Ovary (tissue), 9 donors: ENCODE measurements around the gene CILP2. TPM values are rescaled to one million over a fixed set of nuclear protein-coding genes. Genes with fewer than 3 reads are reported as not detected.

ENCODE experiments used
- DNase-seq, 5 donors: peaks; one replicate each; pipeline ENCODE4 v3.0.0-alpha.2; 2019 to 2020
- H3K27ac ChIP-seq, 2 donors: fragments of 200-600 bp; one replicate each; pipeline versions ENCODE4 v1.5.1 to v1.8.0; 2019 to 2022
- H3K27me3 ChIP-seq: fragments of 200-600 bp; one replicate; pipeline ENCODE4 v1.8.0; 2022
- H3K36me3 ChIP-seq: fragments of 200-600 bp; sonication (generic); one replicate; pipeline ENCODE4 v1.5.1; 2019
- H3K4me1 ChIP-seq: one replicate; pipeline ENCODE4 v1.8.1; 2013; ENCODE audit warnings: mild to moderate bottlenecking, moderate library complexity; ENCODE audit not compliant: insufficient read depth
- H3K4me3 ChIP-seq: fragments of 200-600 bp; sonication (generic); one replicate; pipeline ENCODE4 v1.5.1; 2017
- H3K9me3 ChIP-seq, 2 donors: fragments of 200-600 bp in 1 of 2; sonication (generic) in 1 of 2; one replicate each; pipeline versions ENCODE4 v1.5.1 to v1.8.1; 2013 to 2019; ENCODE audit warnings: mild to moderate bottlenecking in 1 of 2, moderate library complexity in 1 of 2
- CTCF ChIP-seq, 3 donors: fragments of 450-650 bp in 2 of 3; fragments of 200-600 bp in 1 of 3; IDR thresholded peaks; one replicate each; pipeline versions ENCODE4 v1.5.1 to v1.8.0; 2016 to 2022; ENCODE audit warnings: antibody characterized with exemption in 3 of 3, mild to moderate bottlenecking in 1 of 3
- EP300 ChIP-seq: sonication (generic); formaldehyde crosslinking; IDR thresholded peaks from one replicate; pipeline ENCODE4 v1.6.1; 2017; ENCODE audit warnings: antibody characterized with exemption
- POLR2A ChIP-seq: fragments of 450-650 bp; IDR thresholded peaks from one replicate; pipeline ENCODE4 v1.6.1; 2017; ENCODE audit warnings: antibody characterized with exemption, mild to moderate bottlenecking, moderate library complexity
- WGBS, 3 donors: extraction: QIAGEN DNeasy Blood & Tissue Kit in 1 of 3; methylation state at CpG; one replicate each; pipeline versions ENCODE4 v1.1.5 to v1.1.7; 2013 to 2017; 5-methylcytosine and 5-hydroxymethylcytosine counted together
- intact Hi-C, 4 donors: fragments of 100-400 bp; cut with DNase I; formaldehyde crosslinking; loops; one replicate each; pipeline versions ENCODE4 v1.11.0 to v1.15.1; 2022 to 2023
- polyA plus RNA-seq, 2 donors: library from polyadenylated mRNA; stranded (reverse); fragments of 200-250 nt in 1 of 2; fragments of 350-450 nt in 1 of 2; fragmentation: Illumina TruSeq in 1 of 2; extraction: RNeasy Lipid Tissue Mini Kit (QIAGEN cat#74804) in 1 of 2; gene quantifications; one replicate each; pipeline ENCODE4 v1.2.3, GENCODE V29; 2013 to 2014
- total RNA-seq, 7 donors: library from RNA; depleted of rRNA in 2 of 7; stranded (reverse); fragments of >200 nt in 2 of 7; fragmentation: NEBNext Ultra II Directional in 3 of 7; extraction: Animal tissue kit (Norgen Biotek cat#: 25700) in 3 of 7; gene quantifications; one replicate each; pipeline versions ENCODE4 v1.1.0 to v1.2.4, GENCODE V29; 2016 to 2023
- donor health status: DM: no; HTN: no; CAD: no; lungs with moderate emphysema.
- donor health status: DM: no; HTN: no; CAD: no.
- donor health status: Bipolar disorder and iron deficiency.
- donor health status: DM: yes; HTN: yes; CAD: no.
- donor health status: DM: no; HTN: no; CAD: no.
- donor health status: DM: yes; HTN: yes; CAD: no.

Gene CILP2
- total and polyA plus RNA-seq, 9 donors, result 0.28 to 9.7 (median 1.0) TPM

DNA sequence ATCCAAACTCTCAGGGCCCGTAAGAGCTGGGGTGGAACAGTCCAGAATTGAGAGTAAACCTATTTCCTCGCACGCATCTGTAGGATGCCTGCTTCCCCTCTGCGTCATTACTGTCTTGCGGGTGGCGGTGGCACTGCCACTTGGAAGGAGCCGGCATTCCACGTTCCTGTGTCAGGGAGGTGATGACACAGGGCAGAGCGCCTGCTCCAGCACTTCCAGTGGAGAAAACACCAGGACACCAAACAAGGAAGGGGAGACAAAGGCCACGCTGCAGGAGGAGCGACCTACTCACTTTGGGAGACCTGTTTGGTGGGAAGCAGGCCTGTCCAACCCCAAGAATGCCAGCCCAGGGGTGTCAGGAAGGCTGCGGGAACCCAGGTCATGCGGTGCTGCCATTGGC, 43.3 kb downstream of the CILP2 start:
- 93 to 94% (median 94%) methylated on average over 13 of the region's 13 CpGs for WGBS, 3 donors
- H3K4me3 ChIP-seq, result no peak overlapping the region
- DNase-seq, result no peak
- H3K9me3 ChIP-seq, result no peaks in the 10 kb centered on the region
- no peak for TF ChIP-seq POLR2A
- no peak for TF ChIP-seq CTCF (IDR thresholded peaks at IDR 0.05)
- no peak for TF ChIP-seq EP300
- H3K27me3 ChIP-seq, result no peaks in the 10 kb centered on the region
- no peaks in the 10 kb centered on the region for H3K4me1 ChIP-seq
- no peaks in the 10 kb centered on the region for H3K36me3 ChIP-seq
- H3K27ac ChIP-seq, result no peak overlapping the region
- intact Hi-C loops, result no loop called here

GRCh38 chr19:19582471-19582870, 44.4 kb downstream of the CILP2 start:
- 91 to 98% (median 96%) methylated on average over 6 of the region's 6 CpGs for WGBS, 3 donors
- Histone ChIP-seq H3K36me3 (no peaks in the 10 kb centered on the region), H3K4me3 (no peak overlapping the region), H3K9me3 (no peaks in the 10 kb centered on the region), H3K4me1 (no peaks in the 10 kb centered on the region), H3K27ac (no peak overlapping the region), H3K27me3 (no peaks in the 10 kb centered on the region)
- no peak for DNase-seq
- no peak for TF ChIP-seq CTCF (IDR thresholded peaks at IDR 0.05)
- no peak for TF ChIP-seq EP300
- no peak for TF ChIP-seq POLR2A
- intact Hi-C loops, result no loop called here

DNA sequence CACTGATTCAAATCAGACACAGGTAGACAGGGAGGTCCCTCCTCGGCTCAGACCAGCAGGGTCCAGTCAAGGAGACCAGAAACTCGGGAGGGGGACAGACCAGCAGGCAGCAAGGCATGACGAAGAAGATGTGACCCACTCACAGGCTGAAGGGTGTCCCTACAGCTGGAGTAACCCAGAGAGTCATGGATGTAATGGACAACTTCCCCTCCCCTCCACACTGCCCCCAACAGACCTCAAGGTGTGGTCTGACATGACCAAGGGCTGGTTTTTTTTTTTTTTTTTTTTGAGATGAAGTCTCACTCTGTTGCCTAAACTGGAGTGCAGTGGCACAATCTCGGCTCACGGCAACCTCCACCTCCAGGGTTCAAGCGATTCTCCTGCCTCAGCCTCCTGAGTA, 46.3 kb downstream of the CILP2 start:
- no peaks in the 10 kb centered on the region for H3K36me3 ChIP-seq
- no peaks in the 10 kb centered on the region for H3K4me1 ChIP-seq
- no peaks in the 10 kb centered on the region for H3K9me3 ChIP-seq
- TF ChIP-seq CTCF (IDR thresholded peaks at IDR 0.05), result no peak
- no peak for TF ChIP-seq EP300
- no peak for TF ChIP-seq POLR2A
- no peak overlapping the region for H3K27ac ChIP-seq
- H3K4me3 ChIP-seq, result no peak overlapping the region
- H3K27me3 ChIP-seq, result no peaks in the 10 kb centered on the region
- DNase-seq, result no peak
- 92 to 94% (median 94%) methylated on average over 6 of the region's 6 CpGs for WGBS, 3 donors
- intact Hi-C loops, result no loop called here

DNA sequence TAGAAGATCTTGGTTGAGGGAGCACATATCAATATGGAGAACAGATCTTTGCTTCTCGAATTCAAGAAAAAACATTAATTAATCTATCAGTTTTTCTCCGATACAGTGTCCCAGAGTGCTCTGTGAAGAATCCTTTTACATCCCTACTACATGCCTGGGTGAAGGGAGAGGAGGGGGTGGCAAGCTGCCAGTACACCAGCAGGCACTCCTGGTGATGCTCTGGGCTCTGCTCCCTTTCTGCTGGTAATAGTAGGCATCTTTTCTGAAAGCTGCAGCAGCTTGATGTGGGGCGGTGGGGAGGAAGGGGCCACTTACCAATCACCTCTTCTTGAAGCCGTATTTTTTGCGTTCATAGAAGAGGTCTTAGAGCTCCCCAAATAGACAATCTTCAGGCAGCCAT, 49.7 kb downstream of the CILP2 start:
- WGBS, 3 donors, result 95% methylated on average over 5 of the region's 5 CpGs
- no peak for TF ChIP-seq CTCF (IDR thresholded peaks at IDR 0.05)
- no peak for TF ChIP-seq POLR2A
- no peak for TF ChIP-seq EP300
- intact Hi-C loops, result no loop called here
- Histone ChIP-seq H3K9me3 (no peaks in the 10 kb centered on the region), H3K27ac (no peak overlapping the region), H3K4me1 (no peaks in the 10 kb centered on the region), H3K4me3 (no peak overlapping the region), H3K36me3 (no peaks in the 10 kb centered on the region), H3K27me3 (no peaks in the 10 kb centered on the region)
- DNase-seq, result no peak

GRCh38 chr19:19588546-19588945, 50.5 kb downstream of the CILP2 start:
- intact Hi-C loops, result no loop called here

More at GRCh38 chr19:19588546-19588945, 50.5 kb downstream of the CILP2 start:
- TF ChIP-seq POLR2A (no peak), EP300 (no peak), CTCF (IDR thresholded peaks at IDR 0.05) (no peak)
- H3K36me3 ChIP-seq, result no peaks in the 10 kb centered on the region
- no peak overlapping the region for H3K27ac ChIP-seq
- WGBS, 3 donors, result 90 to 95% (median 93%) methylated on average over 2 of the region's 2 CpGs
- DNase-seq, result no peak
- no peaks in the 10 kb centered on the region for H3K27me3 ChIP-seq
- no peaks in the 10 kb centered on the region for H3K9me3 ChIP-seq
- H3K4me1 ChIP-seq, result no peaks in the 10 kb centered on the region
- H3K4me3 ChIP-seq, result no peak overlapping the region
